ENCODE measurements around the gene GLRX5.

The GLRX5 gene

GRCh38 chr14:95534299-95535225 is at the start of gene GLRX5:
Gene GLRX5, plus strand, starts transcription at chr14:95535050. Its CDS starts 40 bp downstream, at chr14:95535090.
- peak; percentile 100 for DNase-seq (ENCODE audit: low read depth)
- TF ChIP-seq CTCF (IDR thresholded peaks at IDR 0.05; ENCODE audit: low read depth, low read length, missing control alignments) = no peak
- peak within 1 kb of the TSS; percentile 98 for H3K4me3 ChIP-seq (ENCODE audit: low read depth, low read length)

DNA sequence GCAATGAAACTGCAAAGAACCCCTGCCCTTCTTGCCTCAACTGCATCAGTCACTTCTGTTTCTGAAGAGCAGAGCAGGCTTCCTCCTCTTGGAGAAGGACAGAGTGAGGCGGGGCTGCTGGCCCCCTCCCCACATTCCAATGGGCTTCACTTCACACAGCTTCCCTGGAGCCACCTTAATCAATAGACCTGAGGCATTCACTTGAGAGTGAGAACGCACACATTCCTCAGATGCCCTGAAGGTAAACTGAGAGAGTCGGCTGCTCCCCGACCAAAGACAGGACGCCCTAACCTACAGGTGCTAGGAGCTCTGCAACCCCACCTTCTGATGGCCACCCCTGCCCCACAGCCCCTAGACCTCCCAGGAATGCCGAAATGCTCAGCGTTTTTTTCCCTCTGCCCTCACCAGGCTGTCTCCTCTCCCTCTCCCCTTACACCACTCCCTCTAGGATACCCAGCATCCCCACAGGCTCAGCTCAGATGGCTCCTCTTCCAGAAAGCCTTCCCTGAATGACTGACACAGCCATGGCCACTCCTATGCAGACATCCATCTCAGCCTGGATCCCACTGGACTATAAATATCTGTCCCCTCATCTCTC is 49.5 kb upstream of the GLRX5 start:
- no peak for DNase-seq (ENCODE audit: low read depth)
- TF ChIP-seq CTCF (IDR thresholded peaks at IDR 0.05; ENCODE audit: low read depth, low read length, missing control alignments) = no peak
- H3K4me3 ChIP-seq (ENCODE audit: low read depth, low read length) = no peak overlapping the region

DNA sequence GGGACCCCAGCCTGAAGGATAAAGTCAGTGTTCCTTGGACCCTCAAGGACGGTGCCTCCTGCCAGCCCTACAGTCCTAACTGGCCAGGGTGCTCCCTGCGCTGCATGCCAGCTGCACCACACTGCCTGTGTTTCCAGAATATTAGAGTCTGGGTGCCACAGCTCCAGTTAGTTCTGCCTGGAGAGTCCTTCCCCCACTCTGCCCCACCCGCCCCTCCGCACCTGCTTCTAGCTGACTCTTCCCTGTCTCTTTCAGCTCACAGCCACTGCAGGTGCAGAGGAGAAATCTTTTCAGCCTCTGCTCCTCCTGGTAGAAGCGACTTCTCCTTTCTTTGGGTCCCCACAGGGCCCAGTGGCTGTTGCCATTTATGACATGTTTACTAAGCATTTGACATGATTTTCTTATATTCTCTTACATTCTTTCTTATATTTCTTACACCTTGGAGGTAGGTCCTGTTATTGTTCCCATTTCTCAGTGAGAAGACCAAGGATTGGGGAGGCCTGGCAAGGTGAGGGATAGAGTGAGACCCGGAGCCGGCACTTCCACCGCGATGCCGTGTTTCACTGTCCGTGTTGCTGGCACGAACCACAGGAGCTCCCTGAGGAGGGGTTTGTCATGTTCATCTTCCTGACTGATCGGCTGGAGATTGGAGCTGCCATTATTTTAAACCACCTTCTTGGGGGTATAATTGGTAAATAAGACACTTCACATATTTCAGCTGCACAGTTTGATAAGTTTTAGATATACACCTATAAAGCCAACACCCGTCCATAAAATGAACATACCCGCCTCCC is 47.8 kb upstream of the GLRX5 start:
- no peak overlapping the region for H3K4me3 ChIP-seq (ENCODE audit: low read depth, low read length)
- DNase-seq (ENCODE audit: low read depth) = no peak
- TF ChIP-seq CTCF (IDR thresholded peaks at IDR 0.05; ENCODE audit: low read depth, low read length, missing control alignments) = no peak

GRCh38 chr14:95487669-95488084 is 47.2 kb upstream of the GLRX5 start:
- no peak for TF ChIP-seq CTCF (IDR thresholded peaks at IDR 0.05; ENCODE audit: low read depth, low read length, missing control alignments)
- no peak overlapping the region for H3K4me3 ChIP-seq (ENCODE audit: low read depth, low read length)
- no peak for DNase-seq (ENCODE audit: low read depth)

GRCh38 chr14:95488376-95489213 is 46.3 kb upstream of the GLRX5 start:
- no peak for DNase-seq (ENCODE audit: low read depth)
- no peak overlapping the region for H3K4me3 ChIP-seq (ENCODE audit: low read depth, low read length)
- no peak for TF ChIP-seq CTCF (IDR thresholded peaks at IDR 0.05; ENCODE audit: low read depth, low read length, missing control alignments)
